ENCODE results near the gene C19orf25. TPM values are rescaled to one million over a fixed set of nuclear protein-coding genes. Genes with fewer than 3 reads are reported as not detected.

The C19orf25 gene
- polyA plus RNA-seq, 1 of the 3 experiments (the other 2 are of a cell fraction): 25.3 TPM

- ChIA-PET CTCF (interaction anchor here (0.7 to 3.5 kb wide), 3 partner anchors 10 to 48 kb away, joined by 3 to 16 read pairs (median 4); no protein-coding TSS in a partner anchor), POLR2A (interaction anchor here (0.6 to 2.7 kb wide), 3 partner anchors 10 to 186 kb away, joined by 5 to 10 read pairs (median 10); partner anchors contain the start of gene CIRBP)
- Histone ChIP-seq H3K4me3 (ENCODE audit: low read depth in 2 of 2, low read length in 1 of 2) (no peak overlapping the region), H3K79me2 (ENCODE audit: insufficient read depth) (no peaks in the 10 kb centered on the region), H3F3A (replicated peaks; ENCODE audit: insufficient read depth) (peaks cover 9% of the 10 kb centered on the region), H3K9ac (no peak overlapping the region), H3K9me3 (no peaks in the 10 kb centered on the region), H3K4me2 (no peak overlapping the region), H3K36me3 (replicated peaks in 1 of 2; ENCODE audit: control insufficient read depth in 1 of 2, insufficient read depth in 2 of 2, low read length in 1 of 2) (no peaks in the 10 kb centered on the region), H3K27me3 (ENCODE audit: insufficient read depth) (no peaks in the 10 kb centered on the region), H3K27ac (ENCODE audit: low read depth in 2 of 2, low read length in 1 of 2) (no peak overlapping the region), H3K9me2 (no peaks in the 10 kb centered on the region), H4K20me1 (ENCODE audit: insufficient read depth) (peaks cover 18% of the 10 kb centered on the region; the same call in 1 of the 2 replicates), H3K4me1 (ENCODE audit: control insufficient read depth in 1 of 2, insufficient read depth in 2 of 2, low read depth in 1 of 2, low read length in 1 of 2) (peaks cover 0 to 26% of the 10 kb centered on the region in 2 experiments; a peak in 1 of 4 replicates), H2AFZ (ENCODE audit: low read depth) (no peak overlapping the region)
- TF ChIP-seq ZBTB33 (IDR thresholded peaks at IDR 0.05; ENCODE audit: borderline replicate concordance, low read depth) (no peak), GATA2 (CRISPR knock-in tag; IDR thresholded peaks at IDR 0.05) (no peak), YY1 (IDR thresholded peaks at IDR 0.05; ENCODE audit: low read depth) (no peak), FOSL2 (IDR thresholded peaks at IDR 0.05; ENCODE audit: borderline replicate concordance, low read depth) (no peak), MXI1 (IDR thresholded peaks at IDR 0.05; ENCODE audit: low read depth, low read length) (no peak), RFX5 (IDR thresholded peaks at IDR 0.05; ENCODE audit: low read length) (no peak), EZH2phosphoT487 (IDR thresholded peaks at IDR 0.05; ENCODE audit: borderline replicate concordance, low read depth) (no peak), ELF1 (IDR thresholded peaks at IDR 0.05) (no peak), GABPA (IDR thresholded peaks at IDR 0.05; ENCODE audit: low read depth) (no peak), POLR2AphosphoS5 (IDR thresholded peaks at IDR 0.05; ENCODE audit: low read depth, low read length) (no peak), USF2 (IDR thresholded peaks at IDR 0.05; ENCODE audit: borderline replicate concordance, low read depth, low read length) (no peak), SMC3 (IDR thresholded peaks at IDR 0.05; ENCODE audit: low read depth, low read length) (no peak), NRF1 (IDR thresholded peaks at IDR 0.05; ENCODE audit: low read depth, low read length) (no peak), NFIC (IDR thresholded peaks at IDR 0.05; ENCODE audit: borderline replicate concordance) (no peak)
- WGBS (ENCODE audit: low lambda C conversion rate): 94% methylated on average over 9 of the region's 22 CpGs
- DNase-seq: no peak
These were observed 24.0 kb downstream of the C19orf25 start for GRCh38 chr19:1455002-1455335.

Measured in SK-N-SH (cell line).